ENCODE measurements around the gene SYCP2.

The SYCP2 gene

DNA sequence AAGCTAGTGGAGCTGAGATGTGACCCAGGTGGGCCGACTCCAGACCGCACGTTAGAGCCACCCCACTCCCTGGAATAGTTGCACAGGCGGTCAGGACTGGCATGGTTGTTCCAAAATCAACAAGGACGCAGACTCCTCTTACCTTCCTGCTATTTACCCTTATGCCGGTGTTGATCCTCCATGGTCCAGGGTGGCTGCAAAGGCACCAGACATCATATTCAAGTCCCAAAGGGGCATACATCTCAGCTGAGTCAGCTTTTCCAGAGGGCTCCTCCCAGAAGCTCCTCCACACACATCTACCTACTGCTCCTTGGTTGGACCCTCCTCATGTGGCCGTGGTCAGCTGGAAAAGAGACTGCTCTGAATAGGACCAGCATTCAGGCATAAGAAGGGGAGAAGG is 112.2 kb downstream of the SYCP2 start:
- peak; percentile 45 for DNase-seq

DNA sequence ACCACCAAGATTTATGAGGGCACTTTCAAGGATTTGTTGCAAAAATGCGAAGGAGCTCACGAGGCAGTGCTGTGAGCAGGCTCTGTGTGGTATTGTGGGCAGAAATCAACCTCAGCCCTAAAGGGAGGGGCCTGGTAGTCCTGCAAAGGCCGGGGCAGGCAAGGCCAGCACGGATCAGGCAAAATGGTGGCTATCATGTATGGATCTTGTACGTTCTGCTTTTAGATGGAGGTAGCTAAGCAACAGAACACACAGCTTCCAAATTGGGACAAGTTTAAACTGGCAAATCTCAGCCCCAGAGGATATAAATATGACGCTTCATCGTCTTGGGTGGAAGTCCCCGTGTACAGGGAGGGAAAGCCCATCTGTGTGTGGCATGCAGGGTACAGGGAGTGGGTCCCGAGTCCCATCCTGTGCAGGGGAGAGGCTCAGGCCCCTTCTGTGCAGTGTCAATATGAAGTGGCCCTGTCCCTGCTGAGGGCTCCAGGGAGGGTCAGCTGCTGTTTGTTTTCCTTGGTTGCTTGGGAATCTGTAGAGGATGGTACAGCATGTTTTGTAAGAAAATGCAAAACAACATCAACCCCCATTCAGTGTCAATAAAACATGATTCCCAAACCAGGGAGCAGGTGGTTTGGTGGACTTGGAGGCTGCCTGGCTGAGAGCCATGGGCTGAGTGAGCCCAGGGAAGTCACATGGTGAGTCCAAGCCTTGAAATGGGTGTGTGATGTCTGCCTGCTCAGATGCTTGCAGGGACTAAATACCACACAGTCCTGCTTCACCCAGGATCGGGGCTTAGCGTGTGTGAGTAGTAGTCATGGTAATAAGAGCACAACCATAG is 113.0 kb downstream of the SYCP2 start:
- DNase-seq, result peak; percentile 99

DNA sequence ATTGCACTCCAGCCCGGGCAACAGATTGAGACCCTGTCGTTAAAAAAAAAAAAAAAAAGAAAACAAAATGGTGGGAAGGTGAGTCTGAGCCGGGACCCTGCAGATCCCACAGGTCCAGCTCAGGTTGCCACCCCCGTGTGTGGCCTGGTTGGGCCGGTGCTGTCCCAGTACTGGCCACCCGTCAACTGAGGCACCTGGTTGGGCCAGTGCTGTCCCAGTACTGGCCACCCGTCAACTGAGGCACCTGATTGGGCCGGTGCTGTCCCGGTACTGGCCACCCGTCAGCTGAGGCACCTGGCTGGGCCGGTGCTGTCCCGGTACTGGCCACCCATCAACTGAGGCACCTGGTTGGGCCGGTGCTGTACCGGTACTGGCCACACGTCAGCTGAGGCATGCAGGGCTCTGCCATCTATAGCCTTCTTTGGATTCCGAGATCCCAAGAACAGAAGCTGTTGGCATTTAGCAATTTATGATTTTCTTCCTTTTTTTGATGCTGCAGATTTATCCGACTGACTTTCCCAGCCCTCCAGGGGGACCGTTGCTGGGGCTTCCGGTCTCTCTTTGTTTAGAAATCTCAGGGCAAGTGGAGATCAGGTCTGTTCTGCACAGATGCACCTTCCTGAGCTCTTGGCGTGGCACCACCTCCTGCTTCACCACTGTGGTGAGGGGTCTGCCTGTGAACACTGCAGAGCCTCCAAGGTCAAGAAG is 113.8 kb downstream of the SYCP2 start:
- DNase-seq, result peak; percentile 25

DNA sequence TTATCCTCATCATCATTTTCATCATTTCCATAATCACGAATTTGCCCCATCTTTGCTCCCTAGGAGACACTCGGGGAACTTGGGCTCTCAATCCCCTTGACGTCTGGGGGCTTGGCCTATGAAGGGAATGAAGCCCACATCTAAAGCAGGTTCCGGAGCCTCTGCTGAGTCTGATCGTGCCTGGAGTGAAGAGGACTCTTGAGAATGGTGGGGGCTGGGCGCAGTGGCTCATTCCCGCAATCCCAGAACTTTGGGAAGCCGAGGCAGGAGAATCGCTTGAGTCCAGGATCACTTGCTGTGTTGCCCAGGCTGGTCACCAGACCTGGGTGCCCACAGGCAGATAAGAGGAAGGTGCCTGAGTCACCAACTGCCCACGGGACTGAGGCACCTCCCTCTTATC is 114.5 kb downstream of the SYCP2 start:
- DNase-seq, result no peak

DNA sequence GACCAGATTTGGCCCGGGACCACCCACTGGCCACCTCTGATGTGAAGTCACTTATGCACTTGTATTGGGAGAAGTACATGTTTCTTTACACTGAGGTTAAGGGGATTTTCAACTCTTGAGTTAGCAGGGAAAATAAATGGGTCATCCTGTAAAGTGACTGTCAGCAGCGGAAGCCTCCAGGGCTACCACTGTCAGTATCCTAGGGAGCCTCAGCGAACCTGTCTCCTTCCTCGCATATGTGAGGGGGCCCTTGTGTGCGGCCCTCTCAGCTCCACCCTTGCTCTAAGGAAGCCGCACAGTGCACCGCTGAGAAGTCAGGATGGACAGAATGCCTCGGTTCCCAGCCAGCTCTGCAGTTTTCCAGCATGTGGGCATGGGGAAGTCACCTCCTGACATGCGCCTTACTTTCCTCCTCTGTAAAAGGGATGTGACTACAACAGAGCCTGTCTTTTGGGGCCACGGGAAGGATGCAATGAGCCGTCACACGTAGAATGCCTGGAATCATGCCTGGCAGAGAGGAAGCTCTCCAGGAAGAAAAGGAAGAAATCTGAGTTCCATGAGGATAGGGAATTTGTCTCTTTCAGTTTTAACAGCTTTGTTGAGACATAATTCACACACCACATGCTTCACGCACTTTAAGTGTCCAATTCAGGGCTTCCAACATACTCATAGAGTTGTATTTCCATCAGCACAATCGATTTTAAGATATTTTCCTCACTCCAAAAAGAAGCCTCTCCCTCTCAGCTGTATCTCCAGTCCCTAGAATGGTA is 115.4 kb downstream of the SYCP2 start:
- no peak for DNase-seq

DNA sequence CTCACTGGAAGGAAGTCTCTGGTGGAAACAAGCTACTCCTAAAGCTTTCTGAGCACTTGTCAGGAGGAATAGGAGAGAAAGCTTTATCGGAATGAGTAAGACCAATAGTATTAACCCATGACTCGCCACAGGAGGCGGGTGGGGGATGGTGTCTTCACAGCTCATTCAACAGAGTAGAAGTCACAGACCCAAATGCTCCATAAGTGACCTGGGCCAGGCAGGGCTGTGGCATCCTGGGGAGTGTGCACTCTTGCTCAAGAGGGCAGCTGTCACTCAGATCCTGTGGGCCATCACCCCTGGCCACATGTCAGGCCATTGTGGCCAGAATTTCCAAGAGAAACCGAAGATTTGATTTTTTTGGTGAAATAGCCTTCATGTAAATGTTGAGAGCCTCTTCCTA is 116.0 kb downstream of the SYCP2 start:
- no peak for DNase-seq

DNA sequence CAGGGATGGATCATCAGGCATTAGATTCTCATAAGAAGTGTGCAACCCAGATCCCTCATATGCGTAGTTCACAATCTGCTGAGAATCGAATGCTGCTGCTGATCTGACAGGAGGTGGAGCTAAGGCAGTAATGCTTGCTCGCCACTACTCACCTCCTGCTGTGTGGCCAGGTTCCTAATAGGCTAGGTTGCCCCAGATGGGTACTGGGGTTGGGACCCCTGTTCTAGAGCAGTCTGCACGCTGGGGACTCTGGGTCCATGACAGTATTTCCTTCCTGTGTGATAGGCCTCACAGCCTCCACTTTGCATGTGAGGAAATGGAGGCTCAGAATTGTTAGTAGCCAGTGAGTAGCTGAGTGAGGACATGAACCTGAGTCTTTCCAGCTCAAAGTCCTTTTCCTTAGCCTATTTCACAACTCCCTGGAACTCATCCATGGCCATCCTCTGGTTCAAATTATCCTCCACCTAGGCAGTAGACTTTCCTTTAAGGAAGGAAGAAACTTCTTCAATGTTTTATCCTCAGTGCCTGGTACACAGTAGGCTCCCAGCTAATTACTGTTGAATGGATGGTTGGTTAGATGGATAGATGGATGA is 117.2 kb downstream of the SYCP2 start:
- no peak for DNase-seq

DNA sequence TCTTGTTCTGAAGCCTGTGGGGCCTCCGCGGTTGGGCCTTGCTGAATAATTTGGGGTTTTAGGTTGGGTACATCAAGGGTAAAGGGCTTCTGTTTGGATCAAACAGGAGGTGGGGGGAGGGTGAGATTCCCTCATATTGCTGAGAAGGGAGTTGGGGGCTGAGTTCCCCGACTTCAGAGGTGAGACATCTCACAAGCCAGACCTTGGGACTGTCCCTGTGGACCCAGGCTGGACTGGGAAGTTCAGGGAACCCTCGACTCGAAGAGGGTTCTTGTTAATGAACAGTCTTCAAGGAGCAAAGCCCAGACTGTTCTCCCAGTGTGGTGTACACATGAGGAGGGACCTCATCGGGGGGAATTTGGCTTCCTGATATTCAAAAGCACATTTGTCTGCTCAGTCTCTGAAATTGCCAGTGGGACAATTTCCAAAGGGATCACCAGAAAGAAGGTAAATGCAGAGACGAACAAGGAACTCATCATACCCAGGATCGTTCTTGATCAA is 118.5 kb downstream of the SYCP2 start:
- DNase-seq, result no peak

DNA sequence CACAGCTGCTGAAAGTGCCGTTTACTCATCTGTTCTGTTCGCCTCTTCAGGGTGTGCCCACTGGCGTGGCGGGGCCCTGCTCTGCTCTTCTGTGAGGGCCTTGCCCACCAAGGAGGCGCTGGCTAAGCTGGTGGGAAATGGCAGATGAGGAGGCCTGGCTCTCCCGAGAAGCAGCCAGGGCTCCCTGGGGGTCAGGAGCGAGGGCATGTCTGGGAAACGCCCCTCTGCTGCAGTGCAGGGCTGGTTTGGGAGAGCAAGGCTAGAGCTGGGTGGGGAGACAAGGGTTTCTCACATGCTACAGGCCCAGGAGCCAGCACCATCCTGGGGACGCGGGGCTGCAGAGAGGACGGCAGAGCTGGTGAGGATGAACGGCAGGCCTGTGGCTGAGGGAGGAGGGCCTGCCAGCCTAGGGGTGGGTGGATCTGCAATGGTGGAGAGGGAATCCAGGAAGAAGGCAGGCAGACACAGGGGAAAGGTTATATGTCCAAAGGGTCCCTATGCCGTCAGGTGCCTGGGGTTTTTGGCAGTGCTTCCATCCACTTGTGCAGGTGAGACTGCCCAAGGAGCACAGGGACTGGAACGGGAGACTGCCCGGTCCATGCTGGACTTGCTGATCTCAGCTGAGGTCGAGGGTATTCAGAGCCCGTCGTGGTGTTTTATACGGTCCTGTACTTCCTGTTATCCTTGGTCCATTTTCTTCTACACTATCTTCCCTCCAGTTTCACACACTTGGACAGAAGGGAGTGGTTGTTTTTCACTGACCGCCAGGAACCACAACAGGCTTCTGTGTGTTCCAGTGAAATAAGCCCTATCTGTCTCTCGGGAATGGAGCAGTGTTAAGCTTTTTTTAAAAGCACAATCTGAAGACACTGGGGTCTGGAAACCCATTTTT is 119.2 kb downstream of the SYCP2 start:
- no peak for DNase-seq
